ENCODE results near the gene RAB8B.

- TF ChIP-seq POLR2A (IDR thresholded peaks at IDR 0.05; ENCODE audit: low read depth) (no peak), CTCF (IDR thresholded peaks at IDR 0.05) (no peak), EP300 (IDR thresholded peaks at IDR 0.05) (no peak)
Observed at GRCh38 chr15:63234451-63234870, 45.1 kb downstream of the RAB8B start.
